K562 (cell line): ENCODE measurements around the gene KPNB1. TPM values are rescaled to one million over a fixed set of nuclear protein-coding genes. Genes with fewer than 3 reads are reported as not detected.
A peak's percentile ranks its signal among the peaks of the same experiment; 100 is the strongest.

Experiments used
- ATAC-seq: fragments of 200-7000 bp; cut with Tn5 transposase; 3 replicates; pipeline ENCODE4 v1.9.1; 2020; ENCODE audit warnings: moderate library complexity
- BruUV-seq: library from RNA; stranded (reverse); fragments of 400-500 nt; replicated peaks from 2 replicates; lab custom pipeline; 2021; lab: Mats Ljungman, UMichigan
- CTCF ChIA-PET: fragments of 300-600 bp; formaldehyde crosslinking; extraction: SDS; loops from one replicate; lab custom pipeline; 2021; ENCODE audit warnings: low intra/inter-chr PET ratio; lab: Yijun Ruan, JAX
- POLR2A ChIA-PET: fragments of 300-600, 350-650 bp; sonication (Branson Sonifier 250); formaldehyde crosslinking; extraction: SDS; loops from one replicate; lab custom pipeline; 2021; ENCODE audit warnings: antibody characterized with exemption, inconsistent platforms; lab: Yijun Ruan, JAX
- DNase-seq, 4 experiments: peaks; one replicate each; pipeline versions ENCODE4 v3.0.0 to v3.0.0-alpha.2; 2011 to 2018; ENCODE audit warnings: low spot score in 3 of 4, mixed read lengths in 3 of 4; ENCODE audit errors: extremely low read depth in 1 of 4
- FAIRE-seq: peaks from 2 replicates; lab custom pipeline; 2011; peaks lifted over from hg19 to GRCh38; lab: Jason Lieb, UNC
- H2AFZ ChIP-seq: 2 replicates; pipeline ENCODE4 v1.6.0; 2011; ENCODE audit warnings: low read depth, low read length, control low read depth, inconsistent platforms
- H3K27ac ChIP-seq: fragments of 200-600 bp; 3 replicates; pipeline ENCODE4 v1.8.0; 2011; ENCODE audit warnings: low read depth, mild to moderate bottlenecking, control low read depth, inconsistent platforms, low read length, moderate library complexity, mixed read lengths; ENCODE audit errors: extremely low read depth
- H3K27me3 ChIP-seq, 2 experiments: fragments of 300-600 bp in 1 of 2; 2 replicates in 1 of 2; 3 replicates in 1 of 2; pipeline versions ENCODE4 v1.6.0 to v1.8.0; 2011; ENCODE audit warnings: inconsistent platforms in 2 of 2, low read length in 2 of 2, mild to moderate bottlenecking in 1 of 2, mixed read lengths in 1 of 2, moderate library complexity in 1 of 2; ENCODE audit not compliant: control insufficient read depth in 2 of 2, insufficient read depth in 2 of 2
- H3K36me3 ChIP-seq: fragments of 300-600 bp; 3 replicates; pipeline ENCODE4 v1.8.0; 2011; ENCODE audit warnings: mild to moderate bottlenecking, low read length, inconsistent platforms; ENCODE audit not compliant: control insufficient read depth, insufficient read depth
- H3K4me1 ChIP-seq, 2 experiments: fragments of 200-600 bp in 1 of 2; replicated peaks in 1 of 2; 2 replicates in 1 of 2; 3 replicates in 1 of 2; pipeline versions ENCODE4 v1.5.1 to v1.8.0; 2011; ENCODE audit warnings: inconsistent platforms in 2 of 2, low read length in 2 of 2, mild to moderate bottlenecking in 1 of 2, mixed read lengths in 1 of 2, moderate library complexity in 1 of 2; ENCODE audit not compliant: control insufficient read depth in 2 of 2, insufficient read depth in 2 of 2
- H3K4me2 ChIP-seq: 2 replicates; pipeline ENCODE4 v1.6.1; 2011; ENCODE audit warnings: low read length, control low read depth, inconsistent platforms, mixed read lengths; ENCODE audit not compliant: insufficient read depth
- H3K4me3 ChIP-seq: fragments of 200-600 bp; sonication (generic), shearing (Covaris generic); 2 replicates; pipeline ENCODE4 v1.5.1; 2016; ENCODE audit warnings: control low read depth, inconsistent platforms
- H3K79me2 ChIP-seq: fragments of 200-600 bp; 3 replicates; pipeline ENCODE4 v1.8.0; 2011; ENCODE audit warnings: low read length, inconsistent platforms; ENCODE audit not compliant: control insufficient read depth, insufficient read depth
- H3K9ac ChIP-seq, 2 experiments: 2 replicates each; pipeline versions ENCODE4 v1.6.0 to v1.6.1; 2011; ENCODE audit warnings: low read depth in 2 of 2, low read length in 2 of 2, control low read depth in 1 of 2, inconsistent platforms in 1 of 2, mild to moderate bottlenecking in 1 of 2, mixed read lengths in 1 of 2; ENCODE audit not compliant: insufficient read depth in 1 of 2
- H3K9me1 ChIP-seq: one replicate; pipeline ENCODE4 v1.6.0; 2011; ENCODE audit warnings: inconsistent platforms, mild to moderate bottlenecking, low read length, moderate library complexity; ENCODE audit not compliant: control insufficient read depth, insufficient read depth
- H3K9me3 ChIP-seq: replicated peaks from 2 replicates; pipeline ENCODE4 v1.5.1; 2011; ENCODE audit warnings: low read depth, low read length, inconsistent platforms; ENCODE audit not compliant: control insufficient read depth, insufficient read depth
- H4K20me1 ChIP-seq: replicated peaks from 2 replicates; pipeline ENCODE4 v1.6.1; 2011; ENCODE audit warnings: low read length, inconsistent platforms, mixed read lengths; ENCODE audit not compliant: control insufficient read depth, insufficient read depth
- ARNT ChIP-seq, 2 experiments: fragments of 450-650 bp; IDR thresholded peaks; 2 replicates each; pipeline ENCODE4 v1.6.1; 2016; ENCODE audit warnings: mild to moderate bottlenecking in 1 of 2
- BRD4 ChIP-seq: fragments of 200-600 bp; sonication (generic); IDR thresholded peaks from 2 replicates; pipeline ENCODE4 v1.6.1; 2017; ENCODE audit warnings: inconsistent platforms
- CC2D1A ChIP-seq: fragments of 450-650 bp; IDR thresholded peaks from 2 replicates; pipeline ENCODE4 v1.6.1; 2017; ENCODE audit warnings: mild to moderate bottlenecking
- CEBPB ChIP-seq: fragments of 450-650 bp; IDR thresholded peaks from 2 replicates; pipeline ENCODE4 v1.6.1; 2016; ENCODE audit warnings: missing genetic modification characterization, missing compliant biosample characterization
- GATAD2B ChIP-seq: fragments of 450-650 bp; IDR thresholded peaks from 2 replicates; pipeline ENCODE4 v1.6.1; 2017; ENCODE audit warnings: mild to moderate bottlenecking, borderline replicate concordance
- HMGN3 ChIP-seq: IDR thresholded peaks from 2 replicates; pipeline ENCODE4 v1.6.1; 2011; ENCODE audit warnings: borderline replicate concordance, low read depth, mild to moderate bottlenecking, mixed read lengths, low read length; ENCODE audit not compliant: insufficient read length; ENCODE audit errors: extremely low read depth
- HOXB6 ChIP-seq: fragments of 250-450 bp; sonication (Bioruptor Pico); IDR thresholded peaks from 2 replicates; pipeline ENCODE4 v1.5.1; 2022; ENCODE audit warnings: mild to moderate bottlenecking, borderline replicate concordance
- PCBP1 ChIP-seq: fragments of 200-400 bp; formaldehyde crosslinking; IDR thresholded peaks from 2 replicates; pipeline ENCODE4 v1.6.1; 2018; ENCODE audit warnings: mild to moderate bottlenecking, low read depth, low read length; ENCODE audit not compliant: poor library complexity, severe bottlenecking
- POLR2A ChIP-seq: fragments of 450-650 bp; conservative IDR thresholded peaks from 2 replicates; pipeline ENCODE4 v1.6.1; 2016
- PYGO2 ChIP-seq: fragments of 450-650 bp; IDR thresholded peaks from 2 replicates; pipeline ENCODE4 v1.6.1; 2016; ENCODE audit warnings: mild to moderate bottlenecking, missing genetic modification characterization, moderate library complexity, missing compliant biosample characterization
- SP2 ChIP-seq: IDR thresholded peaks from 2 replicates; pipeline ENCODE4 v1.6.1; 2011; ENCODE audit warnings: mild to moderate bottlenecking, low read depth, low read length, moderate library complexity; ENCODE audit not compliant: poor library complexity, severe bottlenecking; ENCODE audit errors: extremely low read depth
- YY1 ChIP-seq, 3 experiments: IDR thresholded peaks; 2 replicates each; pipeline ENCODE4 v1.6.1; 2011; ENCODE audit warnings: low read length in 2 of 3, mild to moderate bottlenecking in 2 of 3, moderate library complexity in 2 of 3, borderline replicate concordance in 1 of 3, control low read depth in 1 of 3, low read depth in 1 of 3; ENCODE audit not compliant: insufficient read depth in 3 of 3, insufficient replicate concordance in 2 of 3, control insufficient read depth in 1 of 3, insufficient read length in 1 of 3; ENCODE audit errors: extremely low read depth in 1 of 3
- ZNF699 ChIP-seq: fragments of 250-450 bp; sonication (Bioruptor Pico); IDR thresholded peaks from 2 replicates; pipeline ENCODE4 v1.8.0; 2021; ENCODE audit warnings: mild to moderate bottlenecking, moderate library complexity; ENCODE audit not compliant: insufficient replicate concordance
- WGBS: fragments of 100-300 bp; shearing (Covaris generic); methylation state at CpG from one replicate; pipeline ENCODE4 v1.1.6; 2016; ENCODE audit warnings: low coverage, mixed read lengths; ENCODE audit not compliant: insufficient coverage; ENCODE audit errors: missing lambda C conversion rate; 5-methylcytosine and 5-hydroxymethylcytosine counted together
- in situ Hi-C: fragments of 300-500 bp; cut with MboI; formaldehyde crosslinking; loops from 4 replicates; pipeline ENCODE4 v1.15.0; 2018; ENCODE audit warnings: inconsistent platforms, mixed read lengths
- intact Hi-C: fragments of 100-400 bp; cut with micrococcal nuclease; formaldehyde crosslinking; loops from 2 replicates; pipeline ENCODE4 v1.14.2; 2022
- polyA plus RNA-seq, 8 experiments: library from polyadenylated mRNA; depleted of rRNA in 4 of 8; stranded (reverse) in 5 of 8; unstranded in 3 of 8; fragments of >200 nt; fragmentation: Nextera tagmentation in 2 of 8; fragmentation: Illumina TruSeq in 1 of 8; extraction: Ambion mirVana in 2 of 8; extraction: Trizol in 1 of 8; gene quantifications; 2 replicates each; pipeline versions ENCODE4 v1.2.1 to v1.2.3, GENCODE V29; 2011 to 2014; ENCODE audit warnings: inconsistent platforms in 1 of 8, missing spikeins in 1 of 8
- total RNA-seq, 7 experiments: library from RNA; depleted of rRNA in 6 of 7; stranded (reverse); fragments of >200 nt in 6 of 7; fragmentation: Illumina TruSeq in 2 of 7; extraction: Trizol in 2 of 7; gene quantifications; 2 replicates each; pipeline versions ENCODE4 v1.2.1 to v1.2.3, GENCODE V29; 2011 to 2021; ENCODE audit warnings: low replicate concordance in 1 of 7
- TF ChIP-seq, protein P1 (sequence below): sonication (generic); formaldehyde crosslinking; IDR thresholded peaks from 2 replicates; pipeline ENCODE4 v1.8.1; 2023; ENCODE audit warnings: mild to moderate bottlenecking, missing genetic modification reagents
- TF ChIP-seq, protein P2 (sequence below): fragments of 450-650 bp; IDR thresholded peaks from 2 replicates; pipeline ENCODE4 v1.6.1; 2016; ENCODE audit warnings: mild to moderate bottlenecking
- TF ChIP-seq, protein P3 (sequence below): fragments of 200-800 bp; sonication (Bioruptor generic); IDR thresholded peaks from 2 replicates; pipeline ENCODE4 v1.6.1; 2017; ENCODE audit warnings: missing genetic modification characterization, missing compliant biosample characterization

The KPNB1 gene
- total and polyA plus RNA-seq, 9 of the 15 experiments (the other 6 are each of a cell fraction or from before 2014, with no cell fraction given): 154 to 622 (median 354) TPM

DNA sequence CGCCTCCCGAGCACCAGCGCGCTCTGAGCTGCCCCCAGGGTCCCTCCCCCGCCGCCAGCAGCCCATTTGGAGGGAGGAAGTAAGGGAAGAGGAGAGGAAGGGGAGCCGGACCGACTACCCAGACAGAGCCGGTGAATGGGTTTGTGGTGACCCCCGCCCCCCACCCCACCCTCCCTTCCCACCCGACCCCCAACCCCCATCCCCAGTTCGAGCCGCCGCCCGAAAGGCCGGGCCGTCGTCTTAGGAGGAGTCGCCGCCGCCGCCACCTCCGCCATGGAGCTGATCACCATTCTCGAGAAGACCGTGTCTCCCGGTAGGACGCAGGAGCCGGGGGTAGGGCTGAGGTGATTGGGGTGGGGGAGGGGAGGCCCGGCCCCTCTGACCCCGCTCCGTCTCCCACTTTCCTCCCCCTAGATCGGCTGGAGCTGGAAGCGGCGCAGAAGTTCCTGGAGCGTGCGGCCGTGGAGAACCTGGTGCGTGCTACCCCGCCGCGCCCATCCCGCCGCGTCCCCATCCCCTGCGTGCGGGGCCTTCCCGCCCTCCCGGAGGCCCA is 329 bp downstream of the KPNB1 start:
- POLR2A ChIA-PET: interaction anchor here (0.5 to 3.4 kb wide), 14 partner anchors 8 to 425 kb away, joined by 3 to 35 read pairs (median 4); partner anchors contain the start of gene SCRN2
- DNase-seq: peak in 1 of 4 experiments; percentile 72
- Histone ChIP-seq H3K9me1 (no peaks in the 10 kb centered on the region), H4K20me1 (peaks cover 6% of the 10 kb centered on the region; the same call in 1 of the 2 replicates), H3K4me3 (peak overlapping the region; percentile 86), H3K9me3 (no peaks in the 10 kb centered on the region), H3K36me3 (peaks cover 44% of the 10 kb centered on the region), H3K4me1 (peaks cover 13 to 30% of the 10 kb centered on the region in 2 experiments), H3K4me2 (peak overlapping the region; percentile 98; the same call in 1 of the 2 replicates), H3K27ac (peak overlapping the region; percentile 78), H3K27me3 (no peaks in the 10 kb centered on the region), H3K9ac (peak overlapping the region; percentile 67 to 93; a peak in 3 of 4 replicates), H3K79me2 (peaks cover 61% of the 10 kb centered on the region), H2AFZ (peak overlapping the region; percentile 59)
- BruUV-seq: no TSS peak
- peak; percentile 8 for ATAC-seq
- intact Hi-C loops (no loop called here), in situ Hi-C loops (no loop called here)
- no peak for FAIRE-seq
- CTCF ChIA-PET: no interaction called here
- 0% methylated on average over 4 of the region's 48 CpGs for WGBS
- TF ChIP-seq ARNT (IDR thresholded peaks at IDR 0.05) (no peak), ZNF699 (CRISPR knock-in tag) (no peak), GATAD2B (0 out of 2 replicates have a peak, but pooled peaks have one; percentile 14), POLR2A (peak; percentile 68), HOXB6 (CRISPR knock-in tag) (no peak), BRD4 (no peak), CEBPB (tag) (no peak), PYGO2 (tag) (no peak), HMGN3 (peak; percentile 1), YY1 (IDR thresholded peaks at IDR 0.05; ENCODE audit: borderline replicate concordance in 1 of 3, control insufficient read depth in 1 of 3, extremely low read depth in 1 of 3, insufficient read depth in 3 of 3, insufficient read length in 1 of 3, insufficient replicate concordance in 2 of 3, low read depth in 1 of 3, low read length in 2 of 3) (peak in 1 of 3 experiments; percentile 36), CC2D1A (no peak), PCBP1 (peak; percentile 97), SP2 (no peak)
- TF ChIP-seq, protein P1, sequence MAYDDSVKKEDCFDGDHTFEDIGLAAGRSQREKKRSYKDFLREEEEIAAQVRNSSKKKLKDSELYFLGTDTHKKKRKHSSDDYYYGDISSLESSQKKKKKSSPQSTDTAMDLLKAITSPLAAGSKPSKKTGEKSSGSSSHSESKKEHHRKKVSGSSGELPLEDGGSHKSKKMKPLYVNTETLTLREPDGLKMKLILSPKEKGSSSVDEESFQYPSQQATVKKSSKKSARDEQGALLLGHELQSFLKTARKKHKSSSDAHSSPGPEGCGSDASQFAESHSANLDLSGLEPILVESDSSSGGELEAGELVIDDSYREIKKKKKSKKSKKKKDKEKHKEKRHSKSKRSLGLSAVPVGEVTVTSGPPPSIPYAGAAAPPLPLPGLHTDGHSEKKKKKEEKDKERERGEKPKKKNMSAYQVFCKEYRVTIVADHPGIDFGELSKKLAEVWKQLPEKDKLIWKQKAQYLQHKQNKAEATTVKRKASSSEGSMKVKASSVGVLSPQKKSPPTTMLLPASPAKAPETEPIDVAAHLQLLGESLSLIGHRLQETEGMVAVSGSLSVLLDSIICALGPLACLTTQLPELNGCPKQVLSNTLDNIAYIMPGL: 0 out of 2 replicates have a peak, but pooled peaks have one; percentile 10
- TF ChIP-seq, protein P2, sequence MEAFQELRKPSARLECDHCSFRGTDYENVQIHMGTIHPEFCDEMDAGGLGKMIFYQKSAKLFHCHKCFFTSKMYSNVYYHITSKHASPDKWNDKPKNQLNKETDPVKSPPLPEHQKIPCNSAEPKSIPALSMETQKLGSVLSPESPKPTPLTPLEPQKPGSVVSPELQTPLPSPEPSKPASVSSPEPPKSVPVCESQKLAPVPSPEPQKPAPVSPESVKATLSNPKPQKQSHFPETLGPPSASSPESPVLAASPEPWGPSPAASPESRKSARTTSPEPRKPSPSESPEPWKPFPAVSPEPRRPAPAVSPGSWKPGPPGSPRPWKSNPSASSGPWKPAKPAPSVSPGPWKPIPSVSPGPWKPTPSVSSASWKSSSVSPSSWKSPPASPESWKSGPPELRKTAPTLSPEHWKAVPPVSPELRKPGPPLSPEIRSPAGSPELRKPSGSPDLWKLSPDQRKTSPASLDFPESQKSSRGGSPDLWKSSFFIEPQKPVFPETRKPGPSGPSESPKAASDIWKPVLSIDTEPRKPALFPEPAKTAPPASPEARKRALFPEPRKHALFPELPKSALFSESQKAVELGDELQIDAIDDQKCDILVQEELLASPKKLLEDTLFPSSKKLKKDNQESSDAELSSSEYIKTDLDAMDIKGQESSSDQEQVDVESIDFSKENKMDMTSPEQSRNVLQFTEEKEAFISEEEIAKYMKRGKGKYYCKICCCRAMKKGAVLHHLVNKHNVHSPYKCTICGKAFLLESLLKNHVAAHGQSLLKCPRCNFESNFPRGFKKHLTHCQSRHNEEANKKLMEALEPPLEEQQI: 0 out of 2 replicates have a peak, but pooled peaks have one; percentile 53
- TF ChIP-seq, protein P3, sequence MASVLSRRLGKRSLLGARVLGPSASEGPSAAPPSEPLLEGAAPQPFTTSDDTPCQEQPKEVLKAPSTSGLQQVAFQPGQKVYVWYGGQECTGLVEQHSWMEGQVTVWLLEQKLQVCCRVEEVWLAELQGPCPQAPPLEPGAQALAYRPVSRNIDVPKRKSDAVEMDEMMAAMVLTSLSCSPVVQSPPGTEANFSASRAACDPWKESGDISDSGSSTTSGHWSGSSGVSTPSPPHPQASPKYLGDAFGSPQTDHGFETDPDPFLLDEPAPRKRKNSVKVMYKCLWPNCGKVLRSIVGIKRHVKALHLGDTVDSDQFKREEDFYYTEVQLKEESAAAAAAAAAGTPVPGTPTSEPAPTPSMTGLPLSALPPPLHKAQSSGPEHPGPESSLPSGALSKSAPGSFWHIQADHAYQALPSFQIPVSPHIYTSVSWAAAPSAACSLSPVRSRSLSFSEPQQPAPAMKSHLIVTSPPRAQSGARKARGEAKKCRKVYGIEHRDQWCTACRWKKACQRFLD (CRISPR knock-in tag): peak; percentile 66
